Activated CD4-positive, alpha-beta memory T cell treated with anti-CD3 and anti-CD28 coated beads, Interleukin-2, amount 10 ng/mL, durations not matched to agents 7 days and 5 days (primary cell): ENCODE measurements around the gene TXLNB. TPM values are rescaled to one million over a fixed set of nuclear protein-coding genes. Genes with fewer than 3 reads are reported as not detected.

ENCODE experiments used
- CTCF ChIA-PET: fragments of 350-600 bp; sonication (Branson Sonifier 250); formaldehyde crosslinking; loops from one replicate; lab custom pipeline; 2021; ENCODE audit warnings: antibody characterized with exemption, inconsistent platforms; lab: Charles Lee
- POLR2A ChIA-PET: fragments of 350-600 bp; sonication (Branson Sonifier 250); formaldehyde crosslinking; loops from one replicate; lab custom pipeline; 2021; ENCODE audit warnings: antibody characterized with exemption; lab: Charles Lee
- DNase-seq: peaks from one replicate; pipeline ENCODE4 v3.0.0-alpha.2; 2020
- H3K27ac Mint-ChIP-seq: one replicate; pipeline ENCODE4 v1.8.0; 2021; ENCODE audit warnings: mild to moderate bottlenecking, mixed read lengths
- H3K27me3 Mint-ChIP-seq: one replicate; pipeline ENCODE4 v1.8.0; 2021; ENCODE audit warnings: mixed read lengths
- H3K36me3 Mint-ChIP-seq: one replicate; pipeline ENCODE4 v1.8.0; 2021; ENCODE audit warnings: low read depth, mixed read lengths
- H3K4me1 Mint-ChIP-seq: one replicate; pipeline ENCODE4 v1.8.0; 2021; ENCODE audit warnings: mixed read lengths
- H3K4me3 Mint-ChIP-seq: one replicate; pipeline ENCODE4 v1.8.0; 2021; ENCODE audit warnings: mild to moderate bottlenecking, mixed read lengths
- H3K9me3 Mint-ChIP-seq: one replicate; pipeline ENCODE4 v1.8.0; 2021; ENCODE audit warnings: mixed read lengths
- total RNA-seq, 2 experiments: library from RNA; stranded (reverse); gene quantifications; one replicate each; pipeline ENCODE4 v1.2.3, GENCODE V29; 2021

Gene TXLNB
- total RNA-seq, 2 experiments from 2014 or later: 0.60 to 0.90 TPM

GRCh38 chr6:139257821-139258398, 33.9 kb downstream of the TXLNB start:
- H3K4me1 Mint-ChIP-seq: peaks cover 31% of the 10 kb centered on the region
- no peak overlapping the region for H3K4me3 Mint-ChIP-seq
- H3K36me3 Mint-ChIP-seq: no peaks in the 10 kb centered on the region
- no peaks in the 10 kb centered on the region for H3K27me3 Mint-ChIP-seq
- H3K27ac Mint-ChIP-seq: peak overlapping the region; percentile 49
- POLR2A ChIA-PET: interaction anchor here (1.0 to 2.7 kb wide), 4 partner anchors 13 to 39 kb away, joined by 3 to 30 read pairs (median 5); partner anchors contain the start of gene TXLNB
- H3K9me3 Mint-ChIP-seq: no peaks in the 10 kb centered on the region
- no peak for DNase-seq
- CTCF ChIA-PET: interaction anchor here (0.8 to 3.0 kb wide), 9 partner anchors 9 to 280 kb away, joined by 3 to 13 read pairs (median 5); partner anchors contain the start of gene TXLNB

- no peaks in the 10 kb centered on the region for H3K27me3 Mint-ChIP-seq
- DNase-seq: no peak
- CTCF ChIA-PET: interaction anchor here (0.8 to 3.0 kb wide), 10 partner anchors 8 to 281 kb away, joined by 3 to 13 read pairs (median 5); partner anchors contain the start of gene TXLNB
- peaks cover 27% of the 10 kb centered on the region for H3K4me1 Mint-ChIP-seq
- H3K9me3 Mint-ChIP-seq: no peaks in the 10 kb centered on the region
- H3K4me3 Mint-ChIP-seq: no peak overlapping the region
- no peaks in the 10 kb centered on the region for H3K36me3 Mint-ChIP-seq
- POLR2A ChIA-PET: interaction anchor here (0.8 to 2.7 kb wide), 6 partner anchors 23 to 120 kb away, joined by 3 to 30 read pairs (median 4); partner anchors contain the start of genes CITED2 and TXLNB
- peak overlapping the region; percentile 75 for H3K27ac Mint-ChIP-seq
Observed at GRCh38 chr6:139257291-139257690, 34.5 kb downstream of the TXLNB start.

- no peak for DNase-seq
- no peak overlapping the region for H3K27ac Mint-ChIP-seq
- CTCF ChIA-PET: interaction anchor here (0.6 to 3.0 kb wide), 6 partner anchors 13 to 124 kb away, joined by 3 to 10 read pairs (median 3); no protein-coding TSS in a partner anchor
Observed at GRCh38 chr6:139256087-139256486, 35.7 kb downstream of the TXLNB start.

GRCh38 chr6:139254196-139254595, 37.6 kb downstream of the TXLNB start:
- Mint-ChIP-seq H3K4me3 (no peak overlapping the region), H3K27ac (no peak overlapping the region), H3K9me3 (no peaks in the 10 kb centered on the region), H3K27me3 (no peaks in the 10 kb centered on the region), H3K36me3 (no peaks in the 10 kb centered on the region), H3K4me1 (peaks cover 49% of the 10 kb centered on the region)
- ChIA-PET POLR2A (interaction anchor here (2.3 kb wide), 1 partner anchor 38 kb away, joined by 9 read pairs; the partner anchor contains the start of gene TXLNB), CTCF (no interaction called here)
- DNase-seq: no peak

More at GRCh38 chr6:139256087-139256486, 35.7 kb downstream of the TXLNB start:
- Mint-ChIP-seq H3K27me3 (no peaks in the 10 kb centered on the region), H3K4me1 (peaks cover 35% of the 10 kb centered on the region), H3K4me3 (no peak overlapping the region), H3K36me3 (no peaks in the 10 kb centered on the region), H3K9me3 (no peaks in the 10 kb centered on the region)
- POLR2A ChIA-PET: interaction anchor here (1.0 to 2.7 kb wide), 4 partner anchors 35 to 119 kb away, joined by 3 to 30 read pairs (median 4); partner anchors contain the start of genes CITED2 and TXLNB

GRCh38 chr6:139253656-139254055, 38.1 kb downstream of the TXLNB start:
- DNase-seq: no peak
- Mint-ChIP-seq H3K9me3 (no peaks in the 10 kb centered on the region), H3K27ac (no peak overlapping the region), H3K4me1 (peaks cover 51% of the 10 kb centered on the region), H3K4me3 (no peak overlapping the region), H3K27me3 (no peaks in the 10 kb centered on the region), H3K36me3 (no peaks in the 10 kb centered on the region)
- POLR2A ChIA-PET: interaction anchor here (0.9 to 2.3 kb wide), 2 partner anchors 9 to 38 kb away, joined by 3 to 9 read pairs; partner anchors contain the start of gene TXLNB
- CTCF ChIA-PET: no interaction called here

GRCh38 chr6:139251691-139252390, 40.0 kb downstream of the TXLNB start:
- Mint-ChIP-seq H3K9me3 (no peaks in the 10 kb centered on the region), H3K4me1 (peaks cover 46% of the 10 kb centered on the region), H3K27me3 (no peaks in the 10 kb centered on the region), H3K4me3 (peak overlapping the region; percentile 70), H3K36me3 (no peaks in the 10 kb centered on the region), H3K27ac (peak overlapping the region; percentile 93)
- POLR2A ChIA-PET: interaction anchor here (1.2 to 2.3 kb wide), 2 partner anchors 40 to 126 kb away, joined by 3 to 9 read pairs; partner anchors contain the start of gene TXLNB
- CTCF ChIA-PET: interaction anchor here (1.2 to 1.5 kb wide), 2 partner anchors 11 to 118 kb away, joined by 3 to 6 read pairs; no protein-coding TSS in a partner anchor
- no peak for DNase-seq

- CTCF ChIA-PET: interaction anchor here (0.6 to 2.6 kb wide), 28 partner anchors 8 to 221 kb away, joined by 3 to 51 read pairs (median 5); partner anchors contain the start of genes CITED2 and TXLNB
- peaks cover 44% of the 10 kb centered on the region for H3K4me1 Mint-ChIP-seq
- no peaks in the 10 kb centered on the region for H3K36me3 Mint-ChIP-seq
- DNase-seq: no peak
- POLR2A ChIA-PET: interaction anchor here (0.7 to 2.6 kb wide), 16 partner anchors 8 to 283 kb away, joined by 3 to 53 read pairs (median 5); partner anchors contain the start of genes CITED2 and TXLNB
- H3K27me3 Mint-ChIP-seq: no peaks in the 10 kb centered on the region
- peak overlapping the region; percentile 70 for H3K4me3 Mint-ChIP-seq
- H3K9me3 Mint-ChIP-seq: no peaks in the 10 kb centered on the region
- H3K27ac Mint-ChIP-seq: peak overlapping the region; percentile 93
Observed at GRCh38 chr6:139251045-139251690, 40.6 kb downstream of the TXLNB start.

GRCh38 chr6:139250296-139251044, 41.3 kb downstream of the TXLNB start:
- peak overlapping the region; percentile 93 for H3K27ac Mint-ChIP-seq
- peaks cover 44% of the 10 kb centered on the region for H3K4me1 Mint-ChIP-seq
- CTCF ChIA-PET: interaction anchor here (0.6 to 2.6 kb wide), 34 partner anchors 9 to 221 kb away, joined by 3 to 51 read pairs (median 4); partner anchors contain the start of genes CITED2 and TXLNB
- H3K9me3 Mint-ChIP-seq: no peaks in the 10 kb centered on the region
- H3K4me3 Mint-ChIP-seq: peak overlapping the region; percentile 70
- POLR2A ChIA-PET: interaction anchor here (0.7 to 2.6 kb wide), 20 partner anchors 9 to 284 kb away, joined by 3 to 53 read pairs (median 5); partner anchors contain the start of genes CITED2 and TXLNB
- DNase-seq: peak; percentile 78
- no peaks in the 10 kb centered on the region for H3K36me3 Mint-ChIP-seq
- H3K27me3 Mint-ChIP-seq: no peaks in the 10 kb centered on the region

- POLR2A ChIA-PET: interaction anchor here (0.6 to 2.6 kb wide), 11 partner anchors 13 to 123 kb away, joined by 3 to 53 read pairs (median 8); partner anchors contain the start of gene TXLNB
- Mint-ChIP-seq H3K9me3 (no peaks in the 10 kb centered on the region), H3K36me3 (no peaks in the 10 kb centered on the region), H3K4me3 (no peak overlapping the region), H3K27ac (peak overlapping the region; percentile 93), H3K4me1 (peaks cover 50% of the 10 kb centered on the region), H3K27me3 (no peaks in the 10 kb centered on the region)
- DNase-seq: no peak
- CTCF ChIA-PET: interaction anchor here (0.7 to 2.6 kb wide), 9 partner anchors 9 to 124 kb away, joined by 3 to 51 read pairs (median 6); partner anchors contain the start of gene TXLNB
Observed at GRCh38 chr6:139249395-139249794, 42.4 kb downstream of the TXLNB start.

GRCh38 chr6:139248911-139249310, 42.9 kb downstream of the TXLNB start:
- Mint-ChIP-seq H3K9me3 (no peaks in the 10 kb centered on the region), H3K4me3 (no peak overlapping the region), H3K27ac (peak overlapping the region; percentile 93), H3K4me1 (peaks cover 50% of the 10 kb centered on the region), H3K36me3 (no peaks in the 10 kb centered on the region), H3K27me3 (no peaks in the 10 kb centered on the region)
- ChIA-PET POLR2A (interaction anchor here (0.9 to 2.6 kb wide), 6 partner anchors 13 to 124 kb away, joined by 3 to 53 read pairs (median 12); partner anchors contain the start of gene TXLNB), CTCF (interaction anchor here (1.0 to 2.6 kb wide), 6 partner anchors 9 to 124 kb away, joined by 3 to 51 read pairs (median 10); partner anchors contain the start of gene TXLNB)
- DNase-seq: no peak

GRCh38 chr6:139247618-139248017, 44.2 kb downstream of the TXLNB start:
- Mint-ChIP-seq H3K36me3 (no peaks in the 10 kb centered on the region), H3K27me3 (no peaks in the 10 kb centered on the region), H3K4me1 (peaks cover 50% of the 10 kb centered on the region), H3K9me3 (no peaks in the 10 kb centered on the region), H3K27ac (peak overlapping the region; percentile 71), H3K4me3 (peak overlapping the region; percentile 36)
- POLR2A ChIA-PET: interaction anchor here (0.9 to 1.4 kb wide), 2 partner anchors 45 to 127 kb away, joined by 3 read pairs; partner anchors contain the start of genes CITED2 and TXLNB
- DNase-seq: no peak
- CTCF ChIA-PET: interaction anchor here (1.1 kb wide), 1 partner anchor 84 kb away, joined by 3 read pairs; no protein-coding TSS in a partner anchor
